Stimulated activated CD4-positive, alpha-beta T cell treated with anti-CD3 and anti-CD28 coated beads, Interleukin-1b, Interleukin-23, amount 100 ng/mL, for 48 hours (primary cell): ENCODE data around the gene STING1.

ENCODE experiments used
- DNase-seq: peaks from one replicate; pipeline ENCODE4 v3.0.0-alpha.2; 2020

Gene STING1

GRCh38 chr5:139435676-139436075 lies 46.9 kb downstream of the STING1 start:
- DNase-seq, result no peak

DNA sequence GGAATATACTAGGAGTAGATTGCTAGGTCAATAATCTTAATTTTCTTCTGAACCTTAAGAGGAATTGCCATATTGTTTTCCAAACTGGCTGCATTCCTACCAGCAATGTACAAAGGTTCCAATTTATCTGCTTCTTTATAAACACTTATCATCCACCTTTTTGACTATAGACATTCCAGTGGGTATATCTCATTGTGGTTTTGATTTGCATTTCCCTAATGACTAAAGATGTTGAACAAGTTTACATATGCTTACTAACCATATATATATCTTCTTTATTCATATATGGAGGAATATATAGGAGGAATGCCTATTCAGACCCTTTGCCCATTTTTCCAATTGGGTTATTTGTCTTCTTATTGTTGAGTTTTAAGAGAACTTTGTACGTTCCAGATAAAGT lies 50.9 kb downstream of the STING1 start:
- DNase-seq, result no peak

- DNase-seq, result no peak
Observed at GRCh38 chr5:139430015-139430414, 52.5 kb downstream of the STING1 start.

- no peak for DNase-seq
Observed at GRCh38 chr5:139426203-139426885, 56.2 kb downstream of the STING1 start.
